ENCODE measurements around the gene LRRFIP2.
"Not testable (repeated sequence)": the region's sequence is repeated elsewhere in the genome, so short reads cannot be mapped to it uniquely, and the experiment has no call there.

The LRRFIP2 gene, protein sequence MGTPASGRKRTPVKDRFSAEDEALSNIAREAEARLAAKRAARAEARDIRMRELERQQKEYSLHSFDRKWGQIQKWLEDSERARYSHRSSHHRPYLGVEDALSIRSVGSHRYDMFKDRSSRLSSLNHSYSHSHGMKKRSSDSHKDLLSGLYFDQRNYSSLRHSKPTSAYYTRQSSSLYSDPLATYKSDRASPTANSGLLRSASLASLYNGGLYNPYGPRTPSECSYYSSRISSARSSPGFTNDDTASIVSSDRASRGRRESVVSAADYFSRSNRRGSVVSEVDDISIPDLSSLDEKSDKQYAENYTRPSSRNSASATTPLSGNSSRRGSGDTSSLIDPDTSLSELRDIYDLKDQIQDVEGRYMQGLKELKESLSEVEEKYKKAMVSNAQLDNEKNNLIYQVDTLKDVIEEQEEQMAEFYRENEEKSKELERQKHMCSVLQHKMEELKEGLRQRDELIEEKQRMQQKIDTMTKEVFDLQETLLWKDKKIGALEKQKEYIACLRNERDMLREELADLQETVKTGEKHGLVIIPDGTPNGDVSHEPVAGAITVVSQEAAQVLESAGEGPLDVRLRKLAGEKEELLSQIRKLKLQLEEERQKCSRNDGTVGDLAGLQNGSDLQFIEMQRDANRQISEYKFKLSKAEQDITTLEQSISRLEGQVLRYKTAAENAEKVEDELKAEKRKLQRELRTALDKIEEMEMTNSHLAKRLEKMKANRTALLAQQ

DNA sequence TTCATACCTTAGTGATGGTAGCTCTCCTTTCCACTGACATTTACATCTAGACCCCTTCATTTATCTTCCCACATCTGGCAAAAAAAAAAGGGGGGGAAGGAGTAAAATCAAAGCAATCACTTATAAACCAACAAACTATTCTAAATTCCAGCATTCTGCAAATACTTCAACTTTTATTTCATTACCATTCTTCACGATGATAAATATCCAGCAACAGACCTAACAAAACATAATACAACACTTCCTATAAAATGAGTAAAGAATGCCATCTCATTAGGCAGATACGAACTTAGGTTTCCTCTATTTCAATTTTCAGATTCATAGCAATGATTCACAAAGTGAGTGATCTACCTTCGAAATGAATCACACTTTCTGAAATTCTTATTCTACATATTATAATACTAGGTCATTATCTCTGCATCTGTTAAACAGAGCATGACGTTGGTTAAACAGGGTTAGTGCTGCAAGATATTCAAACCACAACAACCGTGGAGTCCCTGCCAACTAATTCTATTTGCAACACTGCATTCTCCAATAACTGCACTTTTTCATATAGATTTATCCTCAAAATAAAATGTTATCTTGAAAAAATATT is at the start of gene LRRFIP2:
Gene LRRFIP2, minus strand, starts transcription at position 51 of the 595 bp plus-strand sequence. CDS start 25,599 bp downstream, outside the sequence.
- H3K9me3 Mint-ChIP-seq: no peaks in the 10 kb centered on the region
- peak within 1 kb of the TSS; percentile 84 for H3K27ac Mint-ChIP-seq
- peaks cover 48% of the 10 kb centered on the region for H3K4me1 Mint-ChIP-seq
- H3K27me3 Mint-ChIP-seq: no peaks in the 10 kb centered on the region
- peaks cover 27% of the 10 kb centered on the region for H3K36me3 Mint-ChIP-seq
- peak within 1 kb of the TSS; percentile 92 for H3K4me3 Mint-ChIP-seq
- DNase-seq: no peak
- CTCF ChIA-PET: no interaction called here

DNA sequence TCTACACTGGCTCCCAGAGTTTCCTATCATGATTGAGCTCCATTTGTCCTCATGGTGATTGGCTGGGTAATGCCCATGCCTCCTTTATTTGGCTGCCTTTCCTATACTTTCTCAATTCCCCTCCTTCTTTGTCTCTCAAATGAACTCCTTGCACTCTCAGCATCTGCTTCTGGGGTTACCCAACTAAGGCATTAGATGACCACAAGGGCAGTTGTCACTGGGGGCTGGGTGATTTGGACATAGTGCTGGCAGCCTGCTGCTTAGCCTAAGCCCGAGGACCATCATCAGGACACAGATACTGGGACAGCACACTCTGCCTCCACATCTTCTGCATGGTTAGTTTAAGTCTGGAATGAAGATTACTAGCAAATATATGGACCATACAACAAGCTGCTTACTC is 49.2 kb upstream of the LRRFIP2 start:
- Mint-ChIP-seq H3K9me3 (no peaks in the 10 kb centered on the region), H3K4me3 (no peak overlapping the region), H3K36me3 (no peaks in the 10 kb centered on the region), H3K27ac (peak overlapping the region; percentile 24), H3K4me1 (peaks cover 7% of the 10 kb centered on the region), H3K27me3 (peaks cover 45% of the 10 kb centered on the region)
- DNase-seq: no peak
- CTCF ChIA-PET: interaction anchor here (1.1 kb wide), 1 partner anchor 10 kb away, joined by 7 read pairs; no protein-coding TSS in a partner anchor

DNA sequence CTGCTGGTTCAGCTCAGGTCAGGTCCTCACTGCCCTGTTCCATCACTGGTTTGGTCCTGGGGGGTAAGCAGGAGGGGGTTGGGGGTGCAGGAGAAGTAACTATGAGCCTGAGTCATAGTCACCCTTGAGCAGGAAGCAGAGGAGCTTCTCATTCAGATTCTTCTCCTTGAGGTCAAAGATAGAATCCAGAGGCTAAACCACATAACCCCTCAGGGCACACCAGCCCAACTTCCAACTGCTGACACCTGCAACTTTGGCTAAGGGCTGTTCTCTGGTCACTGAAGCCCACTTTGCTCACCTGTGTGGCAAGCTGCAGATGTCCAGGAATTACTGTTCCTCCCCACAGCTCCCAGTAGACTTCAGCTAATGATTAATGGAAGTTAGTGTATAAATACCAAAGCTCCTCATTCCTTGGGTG is 48.8 kb upstream of the LRRFIP2 start:
- no peak for DNase-seq
- CTCF ChIA-PET: interaction anchor here (1.1 kb wide), 1 partner anchor 10 kb away, joined by 7 read pairs; no protein-coding TSS in a partner anchor
- Mint-ChIP-seq H3K27me3 (peaks cover 44% of the 10 kb centered on the region), H3K9me3 (no peaks in the 10 kb centered on the region), H3K4me3 (no peak overlapping the region), H3K27ac (peak overlapping the region; percentile 24), H3K4me1 (peaks cover 7% of the 10 kb centered on the region), H3K36me3 (no peaks in the 10 kb centered on the region)

DNA sequence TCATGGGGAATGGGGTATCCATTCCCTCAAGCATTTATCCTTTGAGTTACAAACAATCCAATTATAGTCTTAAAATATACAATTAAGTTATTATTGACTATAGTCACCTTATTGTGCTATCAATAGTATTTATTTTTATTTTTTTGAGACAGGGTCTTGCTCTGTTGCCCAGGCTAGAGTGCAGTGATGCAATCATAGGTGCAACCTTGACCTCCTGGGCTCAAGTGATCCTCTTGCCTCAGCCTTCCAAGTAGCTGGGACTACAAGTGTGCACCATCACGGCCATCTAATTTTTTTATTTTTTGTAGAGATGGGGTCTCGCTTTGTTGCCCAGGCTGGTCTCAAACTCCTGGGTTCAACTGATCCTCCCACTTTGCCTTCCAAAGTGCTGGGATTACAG is 48.2 kb upstream of the LRRFIP2 start:
- H3K27me3 Mint-ChIP-seq: peaks cover 38% of the 10 kb centered on the region
- H3K4me1 Mint-ChIP-seq, DNase-seq, CTCF ChIA-PET, H3K4me3 Mint-ChIP-seq, H3K27ac Mint-ChIP-seq, H3K9me3 Mint-ChIP-seq, H3K36me3 Mint-ChIP-seq: not testable (repeated sequence)

DNA sequence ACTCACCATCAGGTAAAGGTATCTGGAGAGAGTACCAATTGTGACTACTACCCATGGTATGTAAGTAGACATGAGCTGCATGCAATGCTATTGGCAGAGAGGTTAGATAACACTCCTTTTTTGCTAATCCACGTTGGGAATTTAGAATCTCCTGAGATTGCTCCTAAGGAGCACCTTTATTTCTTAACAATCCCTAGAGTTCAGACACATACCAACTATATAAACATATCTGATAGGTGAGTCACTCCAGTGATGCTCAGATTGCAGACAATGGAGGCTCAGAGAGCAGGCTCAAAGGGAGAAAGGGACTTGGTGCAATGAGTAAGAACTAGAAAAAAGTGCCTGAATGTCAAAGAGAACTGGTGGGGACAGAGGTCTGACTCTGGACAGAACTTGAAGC is 47.0 kb upstream of the LRRFIP2 start:
- no peak for DNase-seq
- no peaks in the 10 kb centered on the region for H3K36me3 Mint-ChIP-seq
- CTCF ChIA-PET: no interaction called here

DNA sequence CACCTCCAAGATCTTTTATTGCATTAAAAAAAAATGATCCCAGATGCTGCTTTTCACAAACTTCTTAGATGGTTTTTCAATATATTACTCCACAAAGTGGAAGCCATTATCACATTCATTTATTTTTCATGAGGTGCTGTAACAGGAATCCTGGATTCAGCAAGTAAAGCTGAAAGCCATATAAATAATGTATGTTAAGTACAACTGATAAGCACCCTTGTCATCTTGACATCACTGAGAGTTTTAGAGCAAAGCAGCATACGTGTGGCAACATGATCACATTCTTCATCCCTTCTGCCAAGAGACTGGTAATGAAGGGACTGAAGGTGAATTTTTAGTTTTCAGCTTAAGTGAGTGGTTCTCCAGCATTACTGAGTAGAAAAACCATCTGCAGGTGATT is 44.9 kb upstream of the LRRFIP2 start:
- H3K27ac Mint-ChIP-seq: no peak overlapping the region
- peaks cover 8% of the 10 kb centered on the region for H3K4me1 Mint-ChIP-seq
- no peak for DNase-seq
- no peaks in the 10 kb centered on the region for H3K36me3 Mint-ChIP-seq
- CTCF ChIA-PET: no interaction called here
- H3K9me3 Mint-ChIP-seq: no peaks in the 10 kb centered on the region
- H3K27me3 Mint-ChIP-seq: peaks cover 23% of the 10 kb centered on the region
- H3K4me3 Mint-ChIP-seq: no peak overlapping the region

More for the DNA sequence above, 47.0 kb upstream of the LRRFIP2 start:
- H3K4me1 Mint-ChIP-seq: peaks cover 11% of the 10 kb centered on the region
- H3K27me3 Mint-ChIP-seq: peaks cover 38% of the 10 kb centered on the region
- H3K4me3 Mint-ChIP-seq: no peak overlapping the region
- H3K27ac Mint-ChIP-seq: no peak overlapping the region
- no peaks in the 10 kb centered on the region for H3K9me3 Mint-ChIP-seq

DNA sequence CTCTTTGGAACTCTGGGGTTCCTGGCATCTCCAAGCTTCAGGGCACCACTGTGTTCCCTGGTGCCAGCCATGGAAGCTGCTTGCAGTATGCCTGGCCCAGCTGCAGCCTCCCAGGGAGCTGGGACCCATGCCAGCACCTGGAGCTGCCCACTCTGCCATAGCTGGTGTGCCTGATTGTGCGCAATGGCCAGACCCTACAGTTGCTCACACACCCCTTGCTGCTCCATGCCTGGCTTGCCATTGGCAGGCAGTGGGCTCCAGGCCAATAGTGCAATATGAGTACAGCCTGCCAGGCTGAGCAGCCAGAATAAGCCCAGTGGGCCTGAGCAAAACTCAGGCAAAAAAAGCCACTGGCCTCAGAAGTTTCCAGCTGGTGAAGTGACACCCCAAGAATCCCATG is 43.8 kb upstream of the LRRFIP2 start:
- peaks cover 8% of the 10 kb centered on the region for H3K4me1 Mint-ChIP-seq
- CTCF ChIA-PET: no interaction called here
- peaks cover 17% of the 10 kb centered on the region for H3K27me3 Mint-ChIP-seq
- H3K27ac Mint-ChIP-seq: peak overlapping the region; percentile 37
- no peak overlapping the region for H3K4me3 Mint-ChIP-seq
- no peak for DNase-seq
- no peaks in the 10 kb centered on the region for H3K36me3 Mint-ChIP-seq
- H3K9me3 Mint-ChIP-seq: no peaks in the 10 kb centered on the region

DNA sequence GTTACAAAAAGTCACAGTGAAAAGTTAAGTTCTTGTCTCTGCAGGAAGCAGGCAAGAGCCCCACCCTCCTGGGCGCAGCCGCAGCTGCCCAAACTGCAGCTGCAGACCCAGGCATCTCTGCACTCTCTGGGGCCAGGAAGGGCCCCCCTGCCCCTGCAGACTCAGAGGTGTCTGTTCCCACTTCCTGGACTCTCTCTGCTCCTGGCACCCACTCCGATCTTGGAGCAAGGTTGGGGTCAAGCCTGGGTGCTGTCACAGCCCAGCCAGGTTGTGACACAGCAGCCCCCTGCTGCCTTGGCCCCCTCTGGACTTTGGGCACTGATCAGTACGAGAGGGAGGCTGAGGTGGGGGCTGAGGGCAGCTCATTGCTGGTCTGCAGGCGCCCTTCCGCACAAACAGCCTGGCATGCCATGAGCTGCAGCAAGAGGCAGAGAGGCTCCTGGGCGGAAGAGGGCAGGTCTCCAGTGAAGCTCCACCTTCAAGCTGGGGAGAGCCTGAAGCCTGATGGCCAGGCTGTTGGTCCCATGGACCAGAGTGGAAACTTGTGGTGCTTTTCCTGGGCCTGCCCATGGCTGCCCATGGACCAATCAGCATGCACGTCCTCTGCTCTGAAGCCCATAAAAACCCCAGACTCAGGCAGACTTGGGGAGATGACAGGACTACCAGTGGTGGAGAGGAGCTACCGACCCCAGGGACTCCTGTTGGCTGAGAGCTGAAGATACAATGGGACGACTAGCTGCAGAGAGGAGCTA is 42.9 kb upstream of the LRRFIP2 start:
- Mint-ChIP-seq H3K9me3 (no peaks in the 10 kb centered on the region), H3K4me3 (no peak overlapping the region), H3K27me3 (peaks cover 12% of the 10 kb centered on the region), H3K4me1 (peaks cover 6% of the 10 kb centered on the region), H3K36me3 (no peaks in the 10 kb centered on the region), H3K27ac (peak overlapping the region; percentile 39)
- no peak for DNase-seq
- CTCF ChIA-PET: no interaction called here

DNA sequence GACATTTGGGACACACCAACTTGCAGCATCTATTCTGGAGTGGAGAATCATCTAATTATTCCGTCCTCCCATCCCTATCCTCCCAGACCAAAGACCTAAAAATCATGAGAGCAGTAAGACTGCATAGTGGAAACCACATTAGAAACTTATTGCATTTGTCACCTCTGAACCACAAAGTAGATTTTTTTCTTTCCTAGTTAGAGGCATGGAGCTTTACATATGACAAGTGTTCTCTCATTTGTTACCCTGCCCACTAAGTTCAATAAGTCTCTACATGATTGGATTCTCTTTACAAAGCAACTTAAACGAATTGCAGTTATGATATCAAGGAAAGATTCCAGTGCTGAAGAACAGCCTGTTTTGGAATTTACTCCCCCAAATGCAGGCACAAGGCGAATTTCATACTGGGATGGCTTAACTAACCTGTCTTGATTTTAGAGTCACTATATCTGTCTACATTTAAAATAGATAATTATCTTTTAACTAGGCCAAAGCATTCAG is 42.3 kb upstream of the LRRFIP2 start:
- no peak overlapping the region for H3K4me3 Mint-ChIP-seq

DNA sequence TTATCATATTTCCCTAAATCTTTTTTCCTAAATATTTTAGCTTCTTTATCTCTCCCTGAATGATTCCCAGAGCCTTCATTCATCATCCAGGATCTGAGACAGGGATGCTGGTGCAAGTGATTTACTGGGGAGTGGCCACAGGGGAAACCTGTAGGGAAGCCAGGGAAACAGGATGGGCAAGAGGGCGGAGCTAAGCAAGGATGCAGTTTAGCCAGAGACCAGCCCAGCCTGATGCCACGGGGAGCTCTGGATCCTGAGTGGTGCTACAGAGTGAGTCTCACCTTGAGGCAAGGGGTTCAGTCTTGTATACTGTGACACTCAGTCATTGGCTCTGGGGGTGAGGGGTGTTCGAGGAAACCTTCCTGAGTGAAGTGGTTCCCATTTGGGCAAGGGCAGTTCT is 39.7 kb upstream of the LRRFIP2 start:
- Mint-ChIP-seq H3K36me3 (no peaks in the 10 kb centered on the region), H3K27me3 (no peaks in the 10 kb centered on the region), H3K4me3 (no peak overlapping the region), H3K4me1 (peaks cover 6% of the 10 kb centered on the region), H3K9me3 (no peaks in the 10 kb centered on the region), H3K27ac (no peak overlapping the region)
- CTCF ChIA-PET: interaction anchor here (0.8 to 4.7 kb wide), 9 partner anchors 9 to 487 kb away, joined by 3 to 28 read pairs (median 5); no protein-coding TSS in a partner anchor
- no peak for DNase-seq

More for the DNA sequence above, 42.3 kb upstream of the LRRFIP2 start:
- Mint-ChIP-seq H3K9me3 (no peaks in the 10 kb centered on the region), H3K4me1 (peaks cover 6% of the 10 kb centered on the region), H3K27ac (peak overlapping the region; percentile 39), H3K36me3 (no peaks in the 10 kb centered on the region), H3K27me3 (peaks cover 8% of the 10 kb centered on the region)
- CTCF ChIA-PET: no interaction called here
- no peak for DNase-seq

DNA sequence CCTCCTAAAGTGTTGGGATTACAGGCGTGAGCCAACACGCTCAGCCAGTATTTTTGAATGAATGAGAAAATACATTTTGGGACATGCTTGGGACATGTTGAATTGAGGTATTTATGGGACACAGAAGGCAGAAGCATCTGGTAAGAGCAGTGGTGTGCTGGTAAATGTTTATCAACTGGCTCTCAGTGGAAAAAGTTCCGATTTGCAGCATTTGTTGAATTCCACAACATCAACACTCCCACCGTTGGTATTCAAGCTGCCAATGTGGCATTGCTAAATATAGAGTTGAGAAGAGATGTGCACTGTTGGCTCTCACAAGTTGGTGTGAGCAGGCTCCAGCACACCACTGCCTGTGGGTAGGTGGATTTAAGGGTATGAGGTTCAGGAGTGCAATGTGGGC is 35.8 kb upstream of the LRRFIP2 start:
- Mint-ChIP-seq H3K27ac (no peak overlapping the region), H3K36me3 (no peaks in the 10 kb centered on the region), H3K27me3 (no peaks in the 10 kb centered on the region), H3K9me3 (no peaks in the 10 kb centered on the region), H3K4me3 (no peak overlapping the region), H3K4me1 (no peaks in the 10 kb centered on the region)
- CTCF ChIA-PET: no interaction called here
- no peak for DNase-seq

DNA sequence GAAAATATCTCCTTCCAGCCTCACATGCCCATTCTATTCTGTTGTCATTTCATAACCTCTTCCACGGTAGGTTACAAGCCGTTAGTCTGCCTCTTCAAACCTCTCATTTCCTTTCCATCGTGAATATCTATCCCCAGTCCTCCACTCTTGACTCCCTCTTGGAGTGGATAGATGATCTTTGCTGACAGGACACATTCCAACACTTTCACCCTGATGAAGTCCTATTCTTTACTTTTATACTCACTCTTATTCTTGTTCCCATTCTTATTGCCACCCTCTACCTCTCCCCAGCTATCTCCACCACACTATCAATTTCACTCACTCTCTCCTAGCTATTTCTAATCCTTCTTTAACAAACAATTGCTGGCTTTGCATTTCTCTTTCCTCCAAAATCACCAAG is 34.2 kb upstream of the LRRFIP2 start:
- peaks cover 12% of the 10 kb centered on the region for H3K27me3 Mint-ChIP-seq
- DNase-seq, H3K4me3 Mint-ChIP-seq, H3K4me1 Mint-ChIP-seq, CTCF ChIA-PET, H3K9me3 Mint-ChIP-seq, H3K27ac Mint-ChIP-seq, H3K36me3 Mint-ChIP-seq: not testable (repeated sequence)

DNA sequence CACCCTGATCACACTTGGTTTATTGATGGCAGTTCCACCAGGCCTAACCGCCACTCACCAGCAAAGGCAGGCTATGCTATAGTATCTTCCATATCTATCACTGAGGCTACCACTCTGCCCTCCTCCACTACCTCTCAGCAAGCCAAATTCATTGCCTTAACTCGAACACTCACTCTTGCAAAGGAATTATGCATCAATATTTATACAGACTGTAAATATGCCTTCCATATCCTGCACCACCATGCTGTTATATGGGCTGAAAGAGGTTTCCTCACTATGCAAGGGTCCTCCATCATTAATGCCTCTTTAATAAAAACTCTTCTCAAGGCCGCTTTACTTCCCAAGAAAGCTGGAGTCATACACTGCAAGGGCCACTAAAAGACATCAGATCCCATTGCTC is 33.6 kb upstream of the LRRFIP2 start:
- H3K36me3 Mint-ChIP-seq, H3K27ac Mint-ChIP-seq, H3K4me1 Mint-ChIP-seq, DNase-seq, H3K9me3 Mint-ChIP-seq, CTCF ChIA-PET, H3K4me3 Mint-ChIP-seq: not testable (repeated sequence)
- H3K27me3 Mint-ChIP-seq: peaks cover 12% of the 10 kb centered on the region

DNA sequence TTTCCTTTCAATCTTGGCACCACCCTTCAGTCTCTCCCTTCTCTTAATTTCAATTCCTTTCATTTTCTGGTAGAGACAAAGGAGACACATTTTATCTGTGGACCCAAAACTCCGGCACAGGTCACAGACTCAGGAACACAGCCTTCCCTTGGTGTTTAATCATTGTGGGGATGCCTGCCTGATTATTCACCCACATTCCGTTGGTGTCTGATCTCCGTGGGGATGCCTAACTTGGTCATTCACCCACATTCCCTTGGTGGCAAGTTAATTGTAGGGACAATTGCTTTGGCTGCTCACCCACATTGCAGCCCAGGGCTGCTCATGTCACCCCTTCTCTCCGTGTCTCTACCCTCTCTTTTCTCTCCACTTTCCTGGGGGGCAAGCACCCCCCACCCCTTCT is 31.7 kb upstream of the LRRFIP2 start:
- H3K9me3 Mint-ChIP-seq, H3K36me3 Mint-ChIP-seq, DNase-seq, H3K4me3 Mint-ChIP-seq, CTCF ChIA-PET, H3K27ac Mint-ChIP-seq, H3K4me1 Mint-ChIP-seq: not testable (repeated sequence)
- H3K27me3 Mint-ChIP-seq: peaks cover 12% of the 10 kb centered on the region
